GM18873 (cell line): ENCODE measurements around the gene ELL2.
"Not testable (repeated sequence)": the region's sequence is repeated elsewhere in the genome, so short reads cannot be mapped to it uniquely, and the experiment has no call there.

Experiments used
- ATAC-seq: cut with Tn5 transposase; IDR thresholded peaks from one replicate; pipeline ENCODE4 v1.9.1; 2021; ENCODE audit warnings: mild to moderate bottlenecking, moderate library complexity, moderate number of reproducible peaks; ENCODE audit not compliant: unreplicated experiment, low FRiP score

ELL2 gene

GRCh38 chr5:95915999-95916686 is 45.5 kb downstream of the ELL2 start:
- ATAC-seq: peak; percentile 75

GRCh38 chr5:95913663-95914062 is 48.0 kb downstream of the ELL2 start:
- ATAC-seq: no peak

GRCh38 chr5:95912029-95912428 is 49.6 kb downstream of the ELL2 start:
- ATAC-seq: no peak

GRCh38 chr5:95910521-95910920 is 51.1 kb downstream of the ELL2 start:
- ATAC-seq: no peak

GRCh38 chr5:95909738-95910137 is 51.9 kb downstream of the ELL2 start:
- ATAC-seq: no peak

- no peak for ATAC-seq
These were observed 52.9 kb downstream of the ELL2 start for GRCh38 chr5:95908799-95909198.

- ATAC-seq: no peak
These were observed 53.6 kb downstream of the ELL2 start for GRCh38 chr5:95907740-95908706.

- ATAC-seq: no peak
These were observed 54.5 kb downstream of the ELL2 start for GRCh38 chr5:95907067-95907705.

- ATAC-seq: not testable (repeated sequence)
These were observed 55.3 kb downstream of the ELL2 start for GRCh38 chr5:95906398-95906797.

GRCh38 chr5:95904827-95905226 is 56.8 kb downstream of the ELL2 start:
- no peak for ATAC-seq

- ATAC-seq: no peak
These were observed 57.8 kb downstream of the ELL2 start for GRCh38 chr5:95903838-95904237.

- ATAC-seq: no peak
These were observed 59.7 kb downstream of the ELL2 start for GRCh38 chr5:95901676-95902627.

GRCh38 chr5:95900383-95900958 is 61.2 kb downstream of the ELL2 start:
- ATAC-seq: no peak

- ATAC-seq: no peak
These were observed 61.8 kb downstream of the ELL2 start for GRCh38 chr5:95899829-95900228.

GRCh38 chr5:95899006-95899405 is 62.6 kb downstream of the ELL2 start:
- ATAC-seq: no peak

GRCh38 chr5:95895771-95896170 is 65.9 kb downstream of the ELL2 start:
- ATAC-seq: no peak

GRCh38 chr5:95895251-95895650 is 66.4 kb downstream of the ELL2 start:
- ATAC-seq: no peak

- ATAC-seq: no peak
These were observed 68.8 kb downstream of the ELL2 start for GRCh38 chr5:95892784-95893354.

- ATAC-seq: no peak
These were observed 70.2 kb downstream of the ELL2 start for GRCh38 chr5:95891499-95891898.
